ENCODE results near the gene C4orf54.

DNA sequence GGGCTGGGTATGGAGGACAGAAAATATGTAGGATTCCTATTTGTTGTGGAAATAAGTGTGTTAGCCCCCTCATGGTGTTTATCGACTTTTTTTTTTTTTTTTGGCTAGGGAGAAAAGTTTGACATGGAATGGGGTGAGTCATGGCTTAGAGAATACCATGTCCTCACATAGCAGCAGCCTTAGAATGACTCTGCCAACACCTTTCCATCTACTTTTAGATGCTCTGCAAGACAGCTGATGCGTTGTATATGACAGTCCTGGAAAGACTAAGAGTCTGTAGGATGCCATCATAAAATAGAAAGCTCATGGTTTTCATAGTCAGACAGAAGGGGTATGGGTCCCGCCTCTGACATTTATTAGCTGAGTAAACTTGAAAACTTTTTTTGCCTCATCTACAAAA, 45.3 kb downstream of the C4orf54 start:
- TF ChIP-seq, protein P1, sequence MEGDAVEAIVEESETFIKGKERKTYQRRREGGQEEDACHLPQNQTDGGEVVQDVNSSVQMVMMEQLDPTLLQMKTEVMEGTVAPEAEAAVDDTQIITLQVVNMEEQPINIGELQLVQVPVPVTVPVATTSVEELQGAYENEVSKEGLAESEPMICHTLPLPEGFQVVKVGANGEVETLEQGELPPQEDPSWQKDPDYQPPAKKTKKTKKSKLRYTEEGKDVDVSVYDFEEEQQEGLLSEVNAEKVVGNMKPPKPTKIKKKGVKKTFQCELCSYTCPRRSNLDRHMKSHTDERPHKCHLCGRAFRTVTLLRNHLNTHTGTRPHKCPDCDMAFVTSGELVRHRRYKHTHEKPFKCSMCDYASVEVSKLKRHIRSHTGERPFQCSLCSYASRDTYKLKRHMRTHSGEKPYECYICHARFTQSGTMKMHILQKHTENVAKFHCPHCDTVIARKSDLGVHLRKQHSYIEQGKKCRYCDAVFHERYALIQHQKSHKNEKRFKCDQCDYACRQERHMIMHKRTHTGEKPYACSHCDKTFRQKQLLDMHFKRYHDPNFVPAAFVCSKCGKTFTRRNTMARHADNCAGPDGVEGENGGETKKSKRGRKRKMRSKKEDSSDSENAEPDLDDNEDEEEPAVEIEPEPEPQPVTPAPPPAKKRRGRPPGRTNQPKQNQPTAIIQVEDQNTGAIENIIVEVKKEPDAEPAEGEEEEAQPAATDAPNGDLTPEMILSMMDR (IDR thresholded peaks at IDR 0.05; ENCODE audit: low read depth, low read length), result no peak
- no peak for TF ChIP-seq EZH2phosphoT487 (IDR thresholded peaks at IDR 0.05; ENCODE audit: low read depth)
